GM12878 (cell line): ENCODE data around the gene STAT5B.
"Not testable (repeated sequence)": the region's sequence is repeated elsewhere in the genome, so short reads cannot be mapped to it uniquely, and the experiment has no call there.

Source experiments
- ATF2 ChIP-seq: IDR thresholded peaks from 2 replicates; pipeline ENCODE4 v1.6.1; 2012; ENCODE audit warnings: low read length, inconsistent platforms
- CHD2 ChIP-seq: IDR thresholded peaks from 2 replicates; pipeline ENCODE4 v1.6.1; 2011; ENCODE audit warnings: low read depth, low read length, improper control_type of control experiment, borderline replicate concordance
- EGR1 ChIP-seq, 2 experiments: IDR thresholded peaks; 1 replicate in 1 of 2; 2 replicates in 1 of 2; pipeline ENCODE4 v1.6.1; 2011 to 2012; ENCODE audit warnings: low read depth in 2 of 2, low read length in 2 of 2, borderline replicate concordance in 1 of 2, mild to moderate bottlenecking in 1 of 2, moderate library complexity in 1 of 2
- EP300 ChIP-seq, 2 experiments: fragments of 150-350 bp in 1 of 2; IDR thresholded peaks; 2 replicates each; pipeline ENCODE4 v1.6.1; 2011 to 2012; ENCODE audit warnings: low read depth in 2 of 2, low read length in 2 of 2, borderline replicate concordance in 1 of 2, improper control_type of control experiment in 1 of 2, inconsistent platforms in 1 of 2; ENCODE audit not compliant: control insufficient read depth in 1 of 2
- FOS ChIP-seq: IDR thresholded peaks from 3 replicates; pipeline ENCODE4 v1.6.1; 2011; ENCODE audit warnings: borderline replicate concordance; ENCODE audit not compliant: insufficient read length; ENCODE audit errors: extremely low read depth
- GATAD2B ChIP-seq: fragments of 450-650 bp; conservative IDR thresholded peaks from 2 replicates; pipeline ENCODE4 v1.6.1; 2017; ENCODE audit warnings: low read depth, mild to moderate bottlenecking, moderate library complexity
- HDAC2 ChIP-seq: fragments of 200-600 bp; sonication (generic); IDR thresholded peaks from 2 replicates; pipeline ENCODE4 v1.6.1; 2017
- RAD21 ChIP-seq: IDR thresholded peaks from 2 replicates; pipeline ENCODE4 v1.6.1; 2011; ENCODE audit warnings: mild to moderate bottlenecking, low read depth, low read length, moderate library complexity; ENCODE audit not compliant: insufficient read depth
- SREBF2 ChIP-seq: IDR thresholded peaks from 2 replicates; pipeline ENCODE4 v1.6.1; 2012; ENCODE audit warnings: mild to moderate bottlenecking, low read length
- TCF7 ChIP-seq: IDR thresholded peaks from 2 replicates; pipeline ENCODE4 v1.6.1; 2014; ENCODE audit warnings: antibody characterized with exemption, borderline replicate concordance
- ZBTB40 ChIP-seq: fragments of 450-650 bp; IDR thresholded peaks from 2 replicates; pipeline ENCODE4 v1.6.1; 2016; ENCODE audit warnings: mild to moderate bottlenecking, moderate library complexity, borderline replicate concordance
- TF ChIP-seq, protein P1 (sequence below), 3 experiments: IDR thresholded peaks in 2 of 3; conservative IDR thresholded peaks in 1 of 3; 2 replicates each; pipeline ENCODE4 v1.5.1; 2011; ENCODE audit warnings: low read depth in 3 of 3, low read length in 3 of 3, mild to moderate bottlenecking in 3 of 3, control low read depth in 2 of 3, moderate library complexity in 2 of 3, inconsistent platforms in 1 of 3, mixed read lengths in 1 of 3; ENCODE audit not compliant: control insufficient read depth in 2 of 3, insufficient read depth in 1 of 3; ENCODE audit errors: extremely low read depth in 1 of 3

DNA sequence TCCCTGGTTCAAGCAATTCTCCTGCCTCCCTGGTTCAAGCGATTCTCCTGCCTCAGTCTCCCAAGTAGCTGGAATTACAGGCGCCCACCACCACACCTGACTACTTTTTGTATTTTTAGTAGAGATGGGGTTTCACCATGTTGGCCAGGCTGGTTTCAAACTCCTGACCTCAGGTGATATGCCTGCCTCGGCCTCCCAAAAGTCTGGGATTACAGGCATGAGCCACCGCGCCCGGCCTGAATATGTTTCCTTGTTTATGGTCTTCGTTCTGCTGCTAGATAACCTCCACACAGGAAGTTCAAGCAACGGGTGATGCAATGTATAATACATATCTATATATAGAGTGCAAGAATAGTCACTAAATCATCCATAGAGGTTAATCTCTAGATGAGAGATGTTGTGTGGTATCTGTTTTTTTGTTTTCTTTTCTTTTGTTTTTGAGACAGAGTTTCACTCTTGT is 70.0 kb downstream of the STAT5B start:
- not testable (repeated sequence) for TF ChIP-seq TCF7; CHD2; GATAD2B; ATF2; SREBF2; EP300 (IDR thresholded peaks at IDR 0.05; ENCODE audit: borderline replicate concordance in 1 of 2, control insufficient read depth in 1 of 2, low read depth in 2 of 2, low read length in 2 of 2); EGR1 (IDR thresholded peaks at IDR 0.05; ENCODE audit: borderline replicate concordance in 1 of 2, low read depth in 2 of 2, low read length in 2 of 2); ZBTB40; FOS; RAD21; HDAC2
- TF ChIP-seq, protein P1, sequence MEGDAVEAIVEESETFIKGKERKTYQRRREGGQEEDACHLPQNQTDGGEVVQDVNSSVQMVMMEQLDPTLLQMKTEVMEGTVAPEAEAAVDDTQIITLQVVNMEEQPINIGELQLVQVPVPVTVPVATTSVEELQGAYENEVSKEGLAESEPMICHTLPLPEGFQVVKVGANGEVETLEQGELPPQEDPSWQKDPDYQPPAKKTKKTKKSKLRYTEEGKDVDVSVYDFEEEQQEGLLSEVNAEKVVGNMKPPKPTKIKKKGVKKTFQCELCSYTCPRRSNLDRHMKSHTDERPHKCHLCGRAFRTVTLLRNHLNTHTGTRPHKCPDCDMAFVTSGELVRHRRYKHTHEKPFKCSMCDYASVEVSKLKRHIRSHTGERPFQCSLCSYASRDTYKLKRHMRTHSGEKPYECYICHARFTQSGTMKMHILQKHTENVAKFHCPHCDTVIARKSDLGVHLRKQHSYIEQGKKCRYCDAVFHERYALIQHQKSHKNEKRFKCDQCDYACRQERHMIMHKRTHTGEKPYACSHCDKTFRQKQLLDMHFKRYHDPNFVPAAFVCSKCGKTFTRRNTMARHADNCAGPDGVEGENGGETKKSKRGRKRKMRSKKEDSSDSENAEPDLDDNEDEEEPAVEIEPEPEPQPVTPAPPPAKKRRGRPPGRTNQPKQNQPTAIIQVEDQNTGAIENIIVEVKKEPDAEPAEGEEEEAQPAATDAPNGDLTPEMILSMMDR (IDR thresholded peaks at IDR 0.05 in 2 of 3, conservative IDR thresholded peaks at IDR 0.05 in 1 of 3; ENCODE audit: control insufficient read depth in 2 of 3, extremely low read depth in 1 of 3, insufficient read depth in 1 of 3, low read depth in 3 of 3, low read length in 3 of 3): not testable (repeated sequence)
